OCI-LY1 (cell line): ENCODE data around the gene KIF17.

ENCODE experiments used
- CTCF ChIP-seq: fragments of 200-600 bp; sonication (generic), shearing (Covaris generic); IDR thresholded peaks from 2 replicates; pipeline ENCODE4 v1.5.1; 2017; ENCODE audit warnings: mild to moderate bottlenecking, antibody characterized with exemption, low read length, moderate library complexity, mixed read lengths
- EZH2 ChIP-seq: fragments of 200-600 bp; sonication (generic), shearing (Covaris generic); IDR thresholded peaks from 2 replicates; pipeline ENCODE4 v1.8.0; 2017; ENCODE audit warnings: borderline replicate concordance, mixed run types, mild to moderate bottlenecking, antibody characterized with exemption, low read length, moderate library complexity, mixed read lengths

- TF ChIP-seq CTCF = no peak
- TF ChIP-seq EZH2 = no peak
Observed at GRCh38 chr1:20630729-20631128, 87.1 kb downstream of the KIF17 start.
